Choroid plexus epithelial cell (primary cell): ENCODE results near the gene TUBB.

Experiments used
- DNase-seq: peaks from one replicate; pipeline ENCODE4 v3.0.0-alpha.2; 2010; ENCODE audit warnings: low read depth
- H3K4me3 ChIP-seq: 2 replicates; pipeline ENCODE4 v1.5.1; 2011; ENCODE audit warnings: low read depth, mild to moderate bottlenecking, control low read depth, low read length, moderate library complexity
- CTCF ChIP-seq: conservative IDR thresholded peaks from 2 replicates; pipeline ENCODE4 v1.5.1; 2011; ENCODE audit warnings: low read depth, mild to moderate bottlenecking, control low read depth, inconsistent platforms, low read length, moderate library complexity

TUBB gene

GRCh38 chr6:30703011-30703410, 17.1 kb upstream of the TUBB start:
- no peak overlapping the region for H3K4me3 ChIP-seq
- no peak for DNase-seq
- TF ChIP-seq CTCF, result no peak

- no peak overlapping the region for H3K4me3 ChIP-seq
- DNase-seq, result peak; percentile 63
- TF ChIP-seq CTCF, result no peak
Measured at GRCh38 chr6:30703821-30704220, 16.3 kb upstream of the TUBB start.

GRCh38 chr6:30705620-30706019, 14.5 kb upstream of the TUBB start:
- no peak for TF ChIP-seq CTCF
- H3K4me3 ChIP-seq, result no peak overlapping the region
- no peak for DNase-seq

GRCh38 chr6:30707281-30707850, 12.8 kb upstream of the TUBB start:
- H3K4me3 ChIP-seq, result no peak overlapping the region
- DNase-seq, result peak; percentile 83
- no peak for TF ChIP-seq CTCF

GRCh38 chr6:30709101-30709868, 10.9 kb upstream of the TUBB start:
- no peak for DNase-seq
- TF ChIP-seq CTCF, result no peak

GRCh38 chr6:30711758-30712380, 8.3 kb upstream of the TUBB start:
- DNase-seq, result no peak
- H3K4me3 ChIP-seq, result no peak overlapping the region
- TF ChIP-seq CTCF, result no peak

More at GRCh38 chr6:30709101-30709868, 10.9 kb upstream of the TUBB start:
- no peak overlapping the region for H3K4me3 ChIP-seq

GRCh38 chr6:30712441-30712945, 7.7 kb upstream of the TUBB start:
- DNase-seq, result no peak
- no peak for TF ChIP-seq CTCF
- no peak overlapping the region for H3K4me3 ChIP-seq
